T follicular helper cell (primary cell): ENCODE results near the gene APBB2.

Source experiments
- DNase-seq: peaks from one replicate; pipeline ENCODE4 v3.0.0-alpha.2; 2020; ENCODE audit warnings: low read depth

APBB2 gene

DNA sequence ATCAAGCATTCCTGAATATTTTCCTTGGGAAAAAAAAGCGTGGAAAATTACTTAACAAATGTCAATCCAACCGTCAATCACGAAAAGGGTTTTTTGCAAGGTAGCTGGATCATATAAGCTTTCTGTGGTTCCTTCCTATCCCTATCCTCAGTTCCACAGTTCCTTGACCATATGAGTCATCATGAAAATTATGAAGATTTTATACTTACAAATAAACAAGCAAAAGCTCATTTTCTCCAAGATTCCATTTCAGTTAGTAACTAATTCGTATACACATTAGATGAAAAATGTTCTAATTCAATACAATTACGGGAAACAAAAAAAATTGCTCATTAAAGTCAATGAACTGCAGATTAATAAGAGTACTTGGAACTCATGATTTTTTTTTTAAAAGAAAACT, 235.8 kb downstream of the APBB2 start:
- DNase-seq: no peak

DNA sequence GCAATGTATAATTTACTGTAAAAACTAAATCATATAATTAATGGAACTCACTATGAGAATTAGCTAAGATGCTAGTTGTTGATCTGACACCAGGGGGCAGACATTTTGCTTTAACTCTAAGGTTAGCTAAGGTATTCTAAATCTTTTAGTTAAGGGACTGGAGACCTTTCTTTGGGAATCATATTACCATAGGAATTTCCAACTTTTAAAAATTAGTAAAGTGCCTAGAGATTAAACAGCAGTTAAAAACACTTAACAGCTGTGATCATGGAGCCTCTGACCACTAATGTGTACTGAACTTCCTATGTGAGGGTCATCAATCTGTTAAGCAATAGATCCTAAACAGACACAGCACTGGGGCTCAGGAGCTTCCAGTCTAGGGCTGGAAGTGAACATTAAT, 238.0 kb downstream of the APBB2 start:
- DNase-seq: no peak

DNA sequence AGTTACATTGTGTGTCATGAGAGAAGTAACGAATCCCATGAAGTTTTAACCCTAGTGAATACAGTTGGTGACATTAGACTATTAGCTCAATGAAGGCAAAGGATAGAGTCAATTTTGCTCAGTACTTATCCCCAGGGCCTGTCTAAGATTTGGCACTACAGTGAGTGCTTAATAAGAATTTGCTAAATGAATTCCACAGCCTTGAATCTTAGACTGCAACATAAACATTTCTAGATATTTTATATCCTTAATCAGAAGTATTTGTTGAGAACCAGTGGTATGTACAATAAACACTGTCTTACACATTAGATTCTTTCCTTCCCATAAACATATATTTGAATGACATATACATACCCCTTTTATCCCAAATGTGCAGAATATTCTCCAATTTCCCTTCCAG, 241.6 kb downstream of the APBB2 start:
- no peak for DNase-seq

DNA sequence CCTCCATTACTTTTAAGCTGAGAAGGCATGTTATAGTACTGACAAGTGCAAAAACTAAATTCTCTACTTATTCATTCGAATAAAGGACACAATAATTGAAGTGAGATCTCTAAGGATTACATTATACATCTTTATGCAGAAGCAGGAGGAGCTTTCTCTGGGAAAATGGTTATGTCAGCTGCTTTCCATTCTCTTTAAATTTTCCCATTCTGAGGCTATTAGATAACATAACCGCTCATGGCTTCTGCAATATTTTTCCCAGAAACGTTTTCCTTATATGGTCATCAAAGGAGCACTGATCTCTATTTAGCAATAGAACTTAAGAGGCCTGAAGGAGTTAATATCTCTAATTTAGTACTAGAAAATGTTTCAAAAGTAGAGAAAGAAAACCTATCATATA, 243.0 kb downstream of the APBB2 start:
- no peak for DNase-seq

DNA sequence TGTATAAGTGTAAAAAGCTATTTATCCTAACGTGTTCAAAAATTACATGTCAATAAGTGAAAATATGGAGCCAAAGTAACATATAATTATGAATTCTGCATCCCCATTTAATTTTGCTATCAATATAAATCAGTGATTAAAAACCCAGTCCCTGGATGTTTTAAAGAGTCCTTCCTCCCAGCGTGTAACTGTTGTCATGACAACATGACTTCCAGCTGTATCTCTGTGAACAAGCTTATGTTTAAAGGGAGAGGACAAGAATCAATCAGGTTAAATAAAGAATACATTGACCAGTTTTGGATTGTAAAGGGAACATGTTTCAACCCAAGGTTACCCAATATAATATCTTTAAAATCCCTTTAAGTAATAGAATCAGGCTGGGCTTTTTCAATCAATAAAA, 244.8 kb downstream of the APBB2 start:
- no peak for DNase-seq

DNA sequence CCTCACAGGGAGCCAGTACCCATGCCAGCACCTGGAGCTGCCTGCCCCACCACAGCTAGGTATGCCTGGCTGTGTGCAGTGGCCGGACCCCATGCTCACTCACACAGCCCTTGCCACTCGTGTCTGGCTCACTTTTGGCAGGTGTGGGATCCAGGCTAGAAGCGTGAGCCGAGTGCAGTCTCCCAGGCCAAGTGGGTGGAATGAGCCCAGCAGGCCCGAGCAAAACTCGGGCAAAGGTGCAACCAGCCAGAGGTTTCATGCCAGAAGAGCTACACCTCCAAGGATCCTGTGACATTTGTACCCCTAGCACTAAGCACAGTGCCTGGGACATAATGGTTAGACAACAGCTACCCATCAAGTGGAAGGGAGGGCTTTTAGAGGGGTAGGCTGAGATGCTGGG, 246.8 kb downstream of the APBB2 start:
- no peak for DNase-seq

DNA sequence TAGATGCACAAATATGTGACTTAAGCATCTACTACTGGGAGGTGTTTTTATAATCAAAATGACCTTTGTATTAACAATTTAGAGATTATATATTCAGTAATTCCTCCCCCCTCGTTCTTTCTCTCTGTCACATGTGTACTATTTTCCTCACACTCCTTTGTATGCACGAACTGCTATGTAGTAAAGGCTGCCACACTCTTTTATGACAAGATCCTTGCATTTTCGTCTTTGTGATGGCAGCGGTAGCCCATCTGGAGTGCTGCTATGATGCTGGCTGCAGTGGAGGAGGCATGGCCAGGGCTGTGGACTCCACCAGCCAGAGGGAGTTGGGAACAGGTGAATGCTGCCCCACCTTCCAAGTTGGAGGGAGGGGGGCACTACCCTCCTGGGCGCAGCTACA, 248.3 kb downstream of the APBB2 start:
- DNase-seq: no peak

DNA sequence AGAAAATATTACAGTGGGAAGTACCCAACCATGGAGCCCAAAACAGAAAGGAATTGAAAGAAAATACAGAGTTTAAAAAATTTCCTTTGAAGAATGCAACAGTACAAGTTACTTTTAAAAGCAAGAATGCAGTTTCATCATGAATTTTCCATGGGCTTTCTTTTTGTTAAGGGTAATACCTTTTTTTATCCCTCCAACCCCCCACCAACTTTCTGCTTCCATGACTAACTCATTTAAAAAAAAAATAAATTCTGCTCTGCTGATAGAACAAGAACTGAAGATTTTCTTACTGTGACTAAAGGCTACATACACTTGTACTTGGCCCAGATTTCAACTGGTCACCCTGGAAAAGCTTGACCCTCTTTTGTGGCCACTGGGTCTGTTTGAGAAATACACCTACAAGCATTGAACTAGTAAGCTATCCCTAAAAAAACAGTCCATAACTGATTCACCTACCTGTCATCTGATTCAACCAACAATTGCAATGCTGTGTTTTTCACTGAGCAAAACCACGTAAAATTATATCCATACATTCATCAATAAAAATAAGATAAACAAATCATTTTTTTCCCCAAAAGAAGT, 250.4 kb downstream of the APBB2 start:
- DNase-seq: no peak

DNA sequence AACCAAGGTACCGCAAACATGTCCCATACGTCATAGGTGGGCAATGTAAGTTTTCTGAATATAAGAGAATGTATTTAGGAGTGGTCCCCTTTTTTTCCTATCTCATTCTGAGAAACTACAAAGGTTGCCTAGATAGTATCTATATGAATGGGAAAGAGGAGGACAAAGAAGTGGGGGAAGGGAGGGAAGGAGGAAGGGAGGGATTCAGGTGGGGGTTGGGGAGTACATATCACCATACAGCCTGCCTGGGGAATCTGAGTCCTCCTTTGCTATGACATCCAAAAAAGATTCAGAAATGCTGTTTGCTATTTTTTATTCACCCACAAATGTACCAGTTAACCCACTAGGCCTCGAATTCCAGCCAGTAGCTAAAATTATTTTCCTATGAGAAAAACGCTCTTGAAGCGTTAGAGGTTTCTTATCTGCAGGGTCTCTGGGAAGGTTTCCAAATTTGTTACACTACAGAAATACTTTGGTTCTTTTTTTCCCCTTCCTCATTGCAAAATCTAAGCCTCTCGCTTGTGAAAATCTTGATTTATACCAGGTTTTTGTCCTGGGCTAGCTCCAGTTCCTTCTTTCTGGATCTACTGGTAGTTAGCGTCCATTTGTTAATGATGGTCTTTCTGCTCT, 251.7 kb downstream of the APBB2 start:
- DNase-seq: no peak

DNA sequence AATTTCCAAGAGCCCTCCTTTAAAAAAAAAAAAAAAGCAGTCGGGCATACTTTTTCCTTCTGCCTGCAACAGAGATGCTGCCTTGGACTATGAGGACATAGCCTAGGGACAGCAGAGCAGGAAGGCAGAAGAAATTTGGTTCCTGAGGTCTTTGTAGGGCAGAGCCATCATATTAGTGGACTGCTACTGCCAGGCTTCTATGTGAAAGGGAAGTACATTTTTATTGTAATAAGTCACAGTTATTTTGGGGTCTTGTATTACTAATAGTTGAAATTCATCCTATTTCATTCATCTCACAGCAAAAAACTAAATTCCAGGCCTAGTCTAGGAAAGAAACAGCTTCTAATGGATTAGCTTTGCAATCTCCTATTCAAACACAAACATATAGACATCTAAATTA, 253.4 kb downstream of the APBB2 start:
- DNase-seq: no peak

DNA sequence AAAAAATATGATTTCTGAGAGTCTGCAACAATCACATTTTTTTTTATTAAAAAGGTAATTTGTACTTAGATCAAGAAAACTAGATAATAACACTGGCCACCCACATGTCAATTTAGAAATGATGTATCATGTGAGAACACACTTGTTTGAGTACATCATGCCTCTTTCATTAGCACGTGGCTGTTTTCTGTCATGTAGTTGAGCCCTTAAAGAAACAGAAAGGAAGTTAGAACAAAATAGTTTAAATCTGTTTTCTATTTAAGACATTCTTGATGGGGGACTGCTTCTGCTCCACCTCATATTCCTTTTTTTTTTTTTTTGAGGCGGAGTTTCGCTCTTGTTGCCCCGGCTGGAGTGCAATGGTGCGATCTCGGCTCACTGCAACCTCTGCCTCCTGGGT, 257.1 kb downstream of the APBB2 start:
- no peak for DNase-seq

DNA sequence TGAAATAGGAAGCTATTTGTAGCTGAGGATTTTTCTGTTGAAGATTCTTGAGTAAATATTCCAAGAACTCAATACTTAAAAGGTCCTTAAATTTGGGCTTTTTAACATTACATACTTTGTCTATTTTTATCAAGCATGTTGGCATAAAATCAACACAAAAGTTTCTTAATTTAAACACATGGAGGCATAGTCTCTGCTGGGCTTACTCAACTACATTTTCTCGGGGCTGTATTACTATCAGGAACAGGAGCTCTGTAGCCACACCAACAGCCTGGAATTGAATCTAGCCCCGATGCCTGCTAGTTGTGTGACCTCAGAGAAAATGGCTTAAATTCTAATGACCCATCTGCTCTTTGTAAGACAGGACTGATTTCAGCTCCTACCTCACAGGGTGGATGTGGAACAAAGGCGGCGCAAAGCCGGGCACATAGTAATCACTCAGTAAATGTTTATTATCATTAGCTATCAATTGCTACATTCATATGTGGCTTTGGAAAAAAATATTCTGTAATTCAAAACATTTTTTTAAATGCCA, 257.6 kb downstream of the APBB2 start:
- DNase-seq: no peak

DNA sequence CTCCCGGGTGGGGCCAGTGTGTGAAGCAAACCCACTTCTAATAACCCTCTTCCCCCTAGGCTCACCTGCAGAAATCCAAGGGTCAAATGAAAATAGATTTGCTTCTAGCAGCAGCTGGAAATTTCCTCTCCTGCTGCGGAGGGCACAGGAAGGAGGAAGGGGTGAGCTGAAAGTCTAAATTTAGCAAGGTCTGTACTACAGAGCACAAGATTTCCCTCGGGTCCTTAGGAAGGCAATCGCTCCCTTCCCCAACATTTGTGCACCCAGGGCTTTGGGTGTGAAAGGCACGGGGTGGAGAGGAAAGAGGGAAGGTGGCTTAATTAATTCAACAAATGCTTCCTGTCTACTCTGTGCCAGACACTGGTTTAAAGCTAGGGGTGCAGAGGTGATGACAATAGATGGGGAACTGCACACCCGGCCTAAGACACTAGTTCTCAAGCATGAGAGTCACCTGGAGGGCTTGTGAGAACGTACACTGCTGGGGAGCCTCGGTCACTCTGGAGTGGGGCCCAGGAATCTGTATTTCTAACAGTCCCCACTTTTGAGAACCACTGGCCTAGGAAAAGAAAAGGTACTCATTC, 260.2 kb downstream of the APBB2 start:
- DNase-seq: no peak

DNA sequence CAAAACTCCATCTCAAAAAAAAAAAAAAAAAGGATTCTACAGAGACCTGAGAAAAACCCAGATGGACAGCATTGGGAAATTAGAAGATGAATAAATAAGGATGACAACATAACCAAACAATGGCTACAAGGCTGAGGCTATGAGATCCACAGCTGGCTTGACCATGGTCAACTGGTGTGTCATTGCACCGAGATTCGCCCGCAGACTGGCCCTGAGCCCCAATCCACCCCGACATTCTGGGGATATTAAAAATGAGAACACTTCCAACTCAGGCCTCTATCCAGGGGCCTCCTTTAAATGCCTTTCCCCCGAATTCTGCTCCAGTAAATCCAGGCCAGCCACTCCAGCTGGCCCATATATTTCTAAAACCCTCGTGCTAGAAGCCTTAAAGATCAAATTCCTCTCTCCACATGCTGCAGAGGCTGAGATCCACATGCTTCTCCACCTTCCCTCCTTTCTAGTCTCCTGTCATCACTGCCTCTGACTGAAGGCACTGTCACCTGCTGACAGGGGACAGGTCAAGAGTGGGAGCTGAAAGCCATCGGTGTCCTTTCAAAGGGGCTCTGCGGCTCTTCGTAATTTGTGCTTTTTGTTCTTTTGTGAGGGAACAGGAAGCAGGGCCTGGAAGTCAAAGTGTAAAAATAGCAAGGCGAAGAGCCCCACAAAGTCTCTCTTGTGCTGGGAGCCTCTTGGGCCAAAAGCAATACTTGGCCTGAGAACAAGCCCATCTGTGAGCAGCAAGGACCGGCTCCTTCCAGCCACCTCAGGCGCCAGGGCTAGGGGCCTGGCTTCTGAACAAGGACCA, 260.9 kb downstream of the APBB2 start:
- no peak for DNase-seq

DNA sequence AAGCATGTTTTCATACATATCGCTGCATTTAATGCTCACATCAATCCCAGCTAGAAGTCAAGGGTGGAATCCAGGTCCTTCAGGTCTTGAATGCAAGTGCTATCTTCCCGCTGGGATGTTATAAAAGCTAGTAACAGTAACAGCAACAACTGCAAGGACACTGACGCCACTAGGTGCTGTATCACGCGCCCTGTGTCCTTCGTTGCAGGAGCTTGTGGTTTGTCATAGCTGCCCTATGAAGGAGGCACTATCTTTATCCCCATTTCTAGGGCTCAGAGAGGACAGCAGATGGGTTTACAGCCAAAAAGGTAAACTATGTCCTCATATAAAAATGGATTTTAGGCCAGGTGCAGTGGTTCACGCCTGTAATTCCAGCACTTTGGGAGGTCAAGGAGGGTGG, 261.7 kb downstream of the APBB2 start:
- no peak for DNase-seq

DNA sequence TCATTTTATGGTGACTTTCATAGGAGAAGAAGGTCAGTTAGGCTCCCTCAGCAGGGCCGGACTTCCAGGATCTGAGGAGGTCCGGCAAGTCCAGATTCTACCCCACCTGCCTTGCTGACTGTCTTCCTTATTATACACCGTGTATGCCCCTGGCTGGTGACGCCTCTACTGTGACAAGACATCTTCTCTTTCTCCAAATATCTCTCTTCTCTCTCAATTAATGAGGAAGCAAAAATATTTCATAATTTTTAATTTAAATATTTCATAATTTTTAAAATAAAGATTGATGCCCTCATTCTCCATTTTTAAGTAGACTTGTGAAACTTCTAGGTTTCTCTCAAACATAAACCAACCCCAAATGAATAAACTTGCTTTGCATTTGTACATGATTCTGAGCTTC, 262.1 kb downstream of the APBB2 start:
- no peak for DNase-seq

DNA sequence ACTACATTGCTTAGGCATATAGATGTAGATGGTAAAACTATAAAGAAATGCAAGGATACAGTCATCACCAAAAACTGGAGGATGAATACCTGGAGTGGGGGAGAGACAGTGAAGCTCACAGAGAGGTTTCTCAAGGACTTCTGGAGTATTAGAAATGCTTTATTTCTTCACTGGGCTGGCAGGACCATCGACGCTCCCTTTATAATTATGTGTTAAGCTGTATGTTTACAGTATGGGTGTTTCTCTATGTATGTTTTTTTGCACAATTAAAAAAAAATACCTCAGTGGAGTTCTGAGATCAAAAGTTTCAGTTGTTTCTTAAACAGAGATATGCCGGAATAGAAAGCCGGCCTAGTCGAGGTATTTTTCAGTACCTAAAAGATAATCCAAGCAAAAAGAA, 263.3 kb downstream of the APBB2 start:
- DNase-seq: no peak

DNA sequence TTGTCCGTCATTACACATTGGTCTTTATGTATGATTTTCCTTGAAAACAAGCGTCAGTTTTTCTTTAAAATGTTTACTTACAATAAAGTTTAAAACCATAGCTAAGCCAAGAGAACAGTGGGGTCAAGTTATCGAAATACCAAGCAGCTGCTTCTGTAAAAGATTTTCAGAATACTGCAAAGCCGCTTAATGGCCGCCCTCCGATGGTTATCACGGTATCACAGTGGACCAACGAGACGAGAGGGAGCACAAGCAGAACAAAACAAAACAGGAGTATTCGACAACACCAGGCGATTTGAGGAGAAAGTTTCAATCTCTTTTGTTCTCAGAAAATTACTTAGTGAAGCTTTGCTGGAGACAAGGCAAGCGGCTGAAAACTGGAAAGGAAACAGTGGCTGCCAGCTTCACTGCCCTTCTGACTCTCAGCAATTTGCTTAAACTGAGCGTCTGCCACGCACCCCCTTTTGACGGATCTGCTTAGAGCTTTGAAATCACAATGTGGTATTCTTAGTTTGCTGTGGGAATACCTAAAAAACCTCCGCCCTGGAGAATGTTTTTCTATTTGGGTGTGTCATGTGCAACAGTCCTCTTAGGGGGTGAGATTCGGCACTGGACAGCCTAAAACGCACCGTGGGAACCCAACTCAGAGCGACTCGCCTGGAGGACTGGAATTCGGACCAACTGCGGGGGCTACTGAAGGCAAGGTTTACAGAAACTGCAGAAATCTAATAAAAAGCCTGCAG, 264.8 kb downstream of the APBB2 start:
- DNase-seq: no peak

DNA sequence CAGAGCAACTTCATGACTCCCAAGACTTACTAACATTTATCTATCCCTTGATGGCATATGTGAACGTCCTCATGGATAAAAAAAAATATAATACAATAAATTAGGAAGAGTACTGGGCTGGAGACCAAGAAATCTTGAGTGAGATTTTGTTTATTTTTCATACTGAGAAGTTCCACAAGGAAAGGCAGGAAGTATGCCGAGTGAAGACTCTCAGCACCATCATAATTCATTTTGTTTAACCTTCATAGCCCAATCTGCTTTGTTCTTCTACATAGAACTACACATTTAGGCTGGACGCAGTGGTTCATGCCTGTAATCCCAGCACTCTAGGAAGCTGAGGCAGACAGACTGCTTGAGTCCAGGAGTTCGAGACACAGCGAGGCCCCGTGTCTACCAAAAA, 266.3 kb downstream of the APBB2 start:
- no peak for DNase-seq

DNA sequence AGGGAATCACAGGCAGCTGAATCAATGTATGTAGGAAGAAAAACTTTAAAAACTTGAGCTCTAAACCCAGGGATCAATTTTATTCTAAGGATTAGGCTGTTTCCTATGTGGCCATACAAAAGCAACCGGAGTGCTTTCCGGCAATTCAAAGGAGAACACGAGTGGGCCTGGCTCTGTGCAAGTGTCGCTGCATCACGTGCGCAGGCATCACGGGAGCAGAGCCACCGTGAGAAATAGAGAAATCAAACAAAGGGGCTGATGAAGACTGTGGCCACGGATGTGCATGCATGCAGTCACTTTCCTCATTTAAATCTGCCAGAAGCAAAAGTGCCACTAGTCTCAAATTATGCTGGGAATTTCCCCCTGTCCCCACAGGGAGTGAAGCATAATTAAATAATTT, 267.7 kb downstream of the APBB2 start:
- no peak for DNase-seq

DNA sequence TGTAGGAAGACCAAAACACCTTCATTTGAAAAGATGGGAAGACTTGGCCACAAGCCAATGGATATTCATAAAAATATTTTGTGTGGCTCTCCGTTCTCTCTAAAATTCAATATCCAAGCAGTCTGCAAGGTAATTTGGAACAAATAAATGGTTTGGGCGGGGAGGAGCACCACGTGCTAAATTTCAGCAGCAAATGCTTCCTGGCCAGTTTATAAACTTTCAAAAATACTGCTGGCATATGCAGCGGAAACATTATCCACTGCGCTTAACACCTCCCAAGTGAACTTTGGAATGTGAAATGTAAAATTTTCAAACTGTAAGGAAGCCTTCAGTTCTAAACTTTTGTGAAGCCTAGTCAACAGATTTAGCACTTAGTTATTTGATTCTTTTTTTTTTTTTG, 273.6 kb downstream of the APBB2 start:
- no peak for DNase-seq

DNA sequence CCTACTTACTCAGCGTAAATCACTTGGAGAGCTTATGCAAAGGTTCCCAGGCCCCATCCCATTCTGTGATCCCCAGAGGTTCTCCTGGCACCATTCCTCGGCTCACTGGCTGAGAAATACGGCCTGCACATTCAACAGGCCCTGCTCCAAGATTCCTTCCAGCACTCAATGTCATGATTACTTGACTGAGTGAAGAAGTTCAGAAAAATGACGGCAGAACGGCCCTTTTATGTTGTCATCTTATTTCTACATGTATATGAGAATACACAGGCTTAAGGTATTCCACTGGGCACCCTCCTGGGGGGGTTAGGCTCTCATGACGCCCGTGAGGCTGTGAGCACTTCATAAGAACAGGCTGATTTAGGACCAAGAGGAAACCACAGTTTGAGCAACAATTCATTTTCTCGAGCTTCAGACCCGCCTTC, 274.0 kb downstream of the APBB2 start:
- DNase-seq: no peak
